ENCODE results near the gene C14orf119. TPM values are rescaled to one million over a fixed set of nuclear protein-coding genes. Genes with fewer than 3 reads are reported as not detected.

C14orf119 gene
- total RNA-seq, 2 donors from 2014 or later: 20.3 to 32.3 TPM

GRCh38 chr14:23114120-23114458 lies 18.8 kb downstream of the C14orf119 start:
- Histone ChIP-seq H3K36me3 (no peaks in the 10 kb centered on the region), H3K4me1 (replicated peaks) (no peaks in the 10 kb centered on the region), H3K27ac (no peak overlapping the region), H3K27me3 (replicated peaks; ENCODE audit: insufficient read depth) (peaks cover 9% of the 10 kb centered on the region), H3K9me3 (no peaks in the 10 kb centered on the region), H3K4me3 (no peak overlapping the region)
- TF ChIP-seq, protein P1, sequence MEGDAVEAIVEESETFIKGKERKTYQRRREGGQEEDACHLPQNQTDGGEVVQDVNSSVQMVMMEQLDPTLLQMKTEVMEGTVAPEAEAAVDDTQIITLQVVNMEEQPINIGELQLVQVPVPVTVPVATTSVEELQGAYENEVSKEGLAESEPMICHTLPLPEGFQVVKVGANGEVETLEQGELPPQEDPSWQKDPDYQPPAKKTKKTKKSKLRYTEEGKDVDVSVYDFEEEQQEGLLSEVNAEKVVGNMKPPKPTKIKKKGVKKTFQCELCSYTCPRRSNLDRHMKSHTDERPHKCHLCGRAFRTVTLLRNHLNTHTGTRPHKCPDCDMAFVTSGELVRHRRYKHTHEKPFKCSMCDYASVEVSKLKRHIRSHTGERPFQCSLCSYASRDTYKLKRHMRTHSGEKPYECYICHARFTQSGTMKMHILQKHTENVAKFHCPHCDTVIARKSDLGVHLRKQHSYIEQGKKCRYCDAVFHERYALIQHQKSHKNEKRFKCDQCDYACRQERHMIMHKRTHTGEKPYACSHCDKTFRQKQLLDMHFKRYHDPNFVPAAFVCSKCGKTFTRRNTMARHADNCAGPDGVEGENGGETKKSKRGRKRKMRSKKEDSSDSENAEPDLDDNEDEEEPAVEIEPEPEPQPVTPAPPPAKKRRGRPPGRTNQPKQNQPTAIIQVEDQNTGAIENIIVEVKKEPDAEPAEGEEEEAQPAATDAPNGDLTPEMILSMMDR (IDR thresholded peaks at IDR 0.05): no peak
- TF ChIP-seq POLR2AphosphoS5 (IDR thresholded peaks at IDR 0.05) (no peak), POLR2A (IDR thresholded peaks at IDR 0.05) (no peak)
- no peak for DNase-seq (ENCODE audit: low spot score)
- intact Hi-C loops (cut with DNase I): no loop called here
- WGBS: 68% methylated on average over 5 of the region's 5 CpGs

GRCh38 chr14:23114669-23115038 lies 19.3 kb downstream of the C14orf119 start:
- Histone ChIP-seq H3K27me3 (replicated peaks; ENCODE audit: insufficient read depth) (peaks cover 9% of the 10 kb centered on the region), H3K27ac (no peak overlapping the region)
- DNase-seq (ENCODE audit: low spot score): no peak

DNA sequence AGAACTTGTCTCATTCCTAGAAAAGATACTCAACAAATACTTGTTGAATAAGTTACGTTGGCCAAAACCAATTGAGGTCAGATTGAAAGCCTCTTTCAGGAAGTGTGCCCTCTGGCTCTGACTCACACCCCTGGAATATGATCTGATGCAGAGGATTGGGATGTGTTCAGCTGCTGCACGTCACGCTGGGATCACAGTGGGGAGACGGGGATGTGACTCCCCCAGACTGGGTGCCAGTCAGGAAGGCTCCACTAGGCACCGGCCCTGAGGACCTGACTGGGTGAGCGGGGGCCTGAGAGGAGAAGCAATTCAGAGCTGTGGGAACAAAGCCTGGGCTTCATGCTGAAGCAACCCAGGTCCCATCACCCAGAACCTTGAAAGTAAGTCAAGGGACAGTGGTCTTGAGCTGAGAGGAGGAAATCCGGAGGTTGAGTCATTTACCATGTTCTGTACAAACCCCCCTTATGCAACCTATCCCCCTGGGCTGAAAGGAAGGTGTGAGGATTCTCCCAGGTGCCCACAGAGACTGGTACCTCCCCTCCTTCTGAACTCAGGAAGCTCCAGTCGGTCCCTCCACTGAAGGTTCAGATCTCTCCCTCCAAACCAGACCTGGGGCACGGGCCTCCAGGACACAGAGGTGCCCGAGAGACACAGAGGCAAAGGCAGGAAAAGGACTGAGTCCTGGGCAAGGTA lies 19.9 kb downstream of the C14orf119 start:
- Histone ChIP-seq H3K9me3 (no peaks in the 10 kb centered on the region), H3K4me1 (replicated peaks) (no peaks in the 10 kb centered on the region), H3K36me3 (no peaks in the 10 kb centered on the region), H3K27me3 (replicated peaks; ENCODE audit: insufficient read depth) (peaks cover 9% of the 10 kb centered on the region), H3K27ac (no peak overlapping the region), H3K4me3 (no peak overlapping the region)
- intact Hi-C loops (cut with DNase I): no loop called here
- WGBS: 66% methylated on average over 10 of the region's 10 CpGs
- TF ChIP-seq, protein P1 (IDR thresholded peaks at IDR 0.05): no peak
- TF ChIP-seq POLR2A (IDR thresholded peaks at IDR 0.05): no peak
- TF ChIP-seq POLR2AphosphoS5 (IDR thresholded peaks at IDR 0.05): no peak
- DNase-seq (ENCODE audit: low spot score): no peak

More at GRCh38 chr14:23114669-23115038, 19.3 kb downstream of the C14orf119 start:
- TF ChIP-seq POLR2A (IDR thresholded peaks at IDR 0.05) (no peak), POLR2AphosphoS5 (IDR thresholded peaks at IDR 0.05) (no peak)
- TF ChIP-seq, protein P1 (IDR thresholded peaks at IDR 0.05): no peak
- Histone ChIP-seq H3K4me3 (no peak overlapping the region), H3K4me1 (replicated peaks) (no peaks in the 10 kb centered on the region), H3K9me3 (no peaks in the 10 kb centered on the region), H3K36me3 (no peaks in the 10 kb centered on the region)
- intact Hi-C loops (cut with DNase I): no loop called here
- 68% methylated on average over 4 of the region's 4 CpGs for WGBS

DNA sequence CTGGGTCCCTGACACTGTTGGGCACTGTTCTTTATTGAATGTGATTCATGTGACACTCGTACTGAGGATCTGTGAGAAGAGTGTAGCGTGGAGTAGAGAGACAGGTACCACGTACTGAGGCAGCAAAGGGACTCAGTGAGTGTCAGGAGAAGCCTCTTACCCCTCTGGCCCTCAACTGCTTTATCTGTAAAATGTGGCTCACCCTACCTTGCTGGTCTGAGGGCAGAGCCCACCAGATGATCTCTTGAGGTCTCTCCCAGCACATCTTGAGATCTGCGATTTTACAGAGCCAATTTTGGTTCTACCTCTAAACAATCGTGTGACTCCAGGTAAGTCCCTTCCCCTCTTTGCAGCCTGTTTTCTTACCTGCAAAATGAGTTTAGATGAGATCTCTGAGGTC lies 20.6 kb downstream of the C14orf119 start:
- no peak for DNase-seq (ENCODE audit: low spot score)
- no peaks in the 10 kb centered on the region for H3K4me1 ChIP-seq (replicated peaks)
- WGBS: 87% methylated on average over 5 of the region's 5 CpGs
- no peak overlapping the region for H3K4me3 ChIP-seq
- no peaks in the 10 kb centered on the region for H3K9me3 ChIP-seq
- H3K36me3 ChIP-seq: no peaks in the 10 kb centered on the region
- H3K27ac ChIP-seq: no peak overlapping the region
- no peak for TF ChIP-seq POLR2A (IDR thresholded peaks at IDR 0.05)
- no peak for TF ChIP-seq POLR2AphosphoS5 (IDR thresholded peaks at IDR 0.05)
- TF ChIP-seq, protein P1 (IDR thresholded peaks at IDR 0.05): no peak
- H3K27me3 ChIP-seq (replicated peaks; ENCODE audit: insufficient read depth): peaks cover 9% of the 10 kb centered on the region
- intact Hi-C loops (cut with DNase I): no loop called here

DNA sequence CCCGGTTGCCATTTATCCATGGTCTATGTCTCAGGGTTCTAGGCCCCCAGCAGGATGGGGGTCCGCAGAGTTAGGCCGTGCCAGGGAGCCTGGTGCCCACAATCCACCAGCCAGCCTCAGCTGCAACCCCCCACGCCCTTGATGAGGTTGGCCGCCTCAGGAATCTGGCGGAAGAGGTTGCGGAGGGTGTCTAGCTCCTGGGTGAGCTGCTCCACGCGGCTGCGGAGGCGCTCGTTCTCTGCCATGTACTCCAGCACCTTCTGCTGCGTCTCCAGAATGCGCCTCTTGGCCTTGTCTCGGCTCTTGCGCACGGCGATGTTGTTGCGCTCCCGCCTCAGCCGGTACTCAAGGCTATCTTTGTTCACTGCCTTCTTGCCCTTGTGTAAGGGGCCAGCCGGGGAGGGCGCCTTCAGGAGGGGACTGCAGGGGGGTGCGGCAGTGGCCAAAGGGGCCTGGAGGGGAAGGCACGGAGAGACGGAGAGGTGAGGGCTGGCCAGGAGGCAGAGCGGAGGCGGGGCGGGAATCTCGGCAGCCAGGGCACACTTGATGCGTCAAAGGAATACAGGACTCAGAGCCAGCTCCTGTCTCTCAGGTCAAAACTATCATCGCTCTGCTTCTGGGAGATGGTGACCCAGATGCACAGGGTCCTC lies 22.2 kb downstream of the C14orf119 start:
- intact Hi-C loops (cut with DNase I): no loop called here
- no peaks in the 10 kb centered on the region for H3K36me3 ChIP-seq
- no peak overlapping the region for H3K27ac ChIP-seq
- TF ChIP-seq POLR2A (IDR thresholded peaks at IDR 0.05) (no peak), POLR2AphosphoS5 (IDR thresholded peaks at IDR 0.05) (no peak)
- TF ChIP-seq, protein P1 (IDR thresholded peaks at IDR 0.05): no peak
- DNase-seq (ENCODE audit: low spot score): no peak
- H3K27me3 ChIP-seq (replicated peaks; ENCODE audit: insufficient read depth): peaks cover 9% of the 10 kb centered on the region
- H3K4me1 ChIP-seq (replicated peaks): no peaks in the 10 kb centered on the region
- H3K9me3 ChIP-seq: no peaks in the 10 kb centered on the region
- H3K4me3 ChIP-seq: no peak overlapping the region
- 85% methylated on average over 32 of the region's 32 CpGs for WGBS

Data from prostate gland (tissue), 2 donors.